ENCODE data around the gene CFAP43.

GRCh38 chr10:104101902-104102301, 130.3 kb downstream of the CFAP43 start:
- TF ChIP-seq CTCF (conservative IDR thresholded peaks at IDR 0.05; ENCODE audit: low read depth in 2 of 2) (no peak), POLR2AphosphoS5 (IDR thresholded peaks at IDR 0.05; ENCODE audit: low read depth) (no peak), NANOG (IDR thresholded peaks at IDR 0.05; ENCODE audit: borderline replicate concordance) (no peak), ZNF462 (CRISPR knock-in tag; IDR thresholded peaks at IDR 0.05) (no peak), ZNF331 (CRISPR knock-in tag; IDR thresholded peaks at IDR 0.05; ENCODE audit: low read depth) (no peak), ETS1 (IDR thresholded peaks at IDR 0.05) (no peak), EZH2 (IDR thresholded peaks at IDR 0.05; ENCODE audit: low read depth, unreplicated experiment) (no peak), CREB1 (CRISPR knock-in tag; IDR thresholded peaks at IDR 0.05; ENCODE audit: low read depth) (no peak), JUNB (IDR thresholded peaks at IDR 0.05; ENCODE audit: unreplicated experiment) (no peak), EZH2phosphoT487 (IDR thresholded peaks at IDR 0.05; ENCODE audit: unreplicated experiment) (no peak), STAT1 (IDR thresholded peaks at IDR 0.05; ENCODE audit: unreplicated experiment) (no peak), ZNF114 (CRISPR knock-in tag; IDR thresholded peaks at IDR 0.05) (no peak)
- TF ChIP-seq, protein P1, sequence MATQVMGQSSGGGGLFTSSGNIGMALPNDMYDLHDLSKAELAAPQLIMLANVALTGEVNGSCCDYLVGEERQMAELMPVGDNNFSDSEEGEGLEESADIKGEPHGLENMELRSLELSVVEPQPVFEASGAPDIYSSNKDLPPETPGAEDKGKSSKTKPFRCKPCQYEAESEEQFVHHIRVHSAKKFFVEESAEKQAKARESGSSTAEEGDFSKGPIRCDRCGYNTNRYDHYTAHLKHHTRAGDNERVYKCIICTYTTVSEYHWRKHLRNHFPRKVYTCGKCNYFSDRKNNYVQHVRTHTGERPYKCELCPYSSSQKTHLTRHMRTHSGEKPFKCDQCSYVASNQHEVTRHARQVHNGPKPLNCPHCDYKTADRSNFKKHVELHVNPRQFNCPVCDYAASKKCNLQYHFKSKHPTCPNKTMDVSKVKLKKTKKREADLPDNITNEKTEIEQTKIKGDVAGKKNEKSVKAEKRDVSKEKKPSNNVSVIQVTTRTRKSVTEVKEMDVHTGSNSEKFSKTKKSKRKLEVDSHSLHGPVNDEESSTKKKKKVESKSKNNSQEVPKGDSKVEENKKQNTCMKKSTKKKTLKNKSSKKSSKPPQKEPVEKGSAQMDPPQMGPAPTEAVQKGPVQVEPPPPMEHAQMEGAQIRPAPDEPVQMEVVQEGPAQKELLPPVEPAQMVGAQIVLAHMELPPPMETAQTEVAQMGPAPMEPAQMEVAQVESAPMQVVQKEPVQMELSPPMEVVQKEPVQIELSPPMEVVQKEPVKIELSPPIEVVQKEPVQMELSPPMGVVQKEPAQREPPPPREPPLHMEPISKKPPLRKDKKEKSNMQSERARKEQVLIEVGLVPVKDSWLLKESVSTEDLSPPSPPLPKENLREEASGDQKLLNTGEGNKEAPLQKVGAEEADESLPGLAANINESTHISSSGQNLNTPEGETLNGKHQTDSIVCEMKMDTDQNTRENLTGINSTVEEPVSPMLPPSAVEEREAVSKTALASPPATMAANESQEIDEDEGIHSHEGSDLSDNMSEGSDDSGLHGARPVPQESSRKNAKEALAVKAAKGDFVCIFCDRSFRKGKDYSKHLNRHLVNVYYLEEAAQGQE (IDR thresholded peaks at IDR 0.05; ENCODE audit: unreplicated experiment) = no peak

Data from GM23338 (cell line).